ENCODE data around the gene RNASET2. TPM values are rescaled to one million over a fixed set of nuclear protein-coding genes. Genes with fewer than 3 reads are reported as not detected.

RNASET2 gene
- polyA plus RNA-seq, 1 donor from 2014 or later, result 73.9 TPM

GRCh38 chr6:166944666-166945256 lies 11.6 kb downstream of the RNASET2 start:
- H3K27ac ChIP-seq (ENCODE audit: low read length), result no peak overlapping the region
- H3K9me3 ChIP-seq (ENCODE audit: low read length), result no peaks in the 10 kb centered on the region
- H3K9ac ChIP-seq (ENCODE audit: low read length), result no peak overlapping the region
- H3F3A ChIP-seq (ENCODE audit: insufficient read depth, low read length, poor library complexity, severe bottlenecking), result peaks cover 10% of the 10 kb centered on the region
- H3K79me2 ChIP-seq (replicated peaks; ENCODE audit: insufficient read depth, low read length), result no peaks in the 10 kb centered on the region
- peaks cover 11% of the 10 kb centered on the region for H3K36me3 ChIP-seq (ENCODE audit: insufficient read depth, low read length)
- H3K9me2 ChIP-seq (ENCODE audit: insufficient read depth, low read length), result no peaks in the 10 kb centered on the region
- H3K4me3 ChIP-seq (ENCODE audit: low read length), result no peak overlapping the region
- no peaks in the 10 kb centered on the region for H3K27me3 ChIP-seq (ENCODE audit: insufficient read depth, low read depth, low read length)
- no peak overlapping the region for H3K4me2 ChIP-seq (ENCODE audit: low read length)
- H2AFZ ChIP-seq (ENCODE audit: low read depth, low read length), result no peak overlapping the region
- H4K20me1 ChIP-seq (ENCODE audit: insufficient read depth), result no peaks in the 10 kb centered on the region
- TF ChIP-seq MXI1 (conservative IDR thresholded peaks at IDR 0.05; ENCODE audit: poor library complexity, severe bottlenecking), result no peak
- no peak for TF ChIP-seq EZH2 (IDR thresholded peaks at IDR 0.05; ENCODE audit: borderline replicate concordance, insufficient read depth, low read length, poor library complexity, severe bottlenecking)
- TF ChIP-seq, protein P1, sequence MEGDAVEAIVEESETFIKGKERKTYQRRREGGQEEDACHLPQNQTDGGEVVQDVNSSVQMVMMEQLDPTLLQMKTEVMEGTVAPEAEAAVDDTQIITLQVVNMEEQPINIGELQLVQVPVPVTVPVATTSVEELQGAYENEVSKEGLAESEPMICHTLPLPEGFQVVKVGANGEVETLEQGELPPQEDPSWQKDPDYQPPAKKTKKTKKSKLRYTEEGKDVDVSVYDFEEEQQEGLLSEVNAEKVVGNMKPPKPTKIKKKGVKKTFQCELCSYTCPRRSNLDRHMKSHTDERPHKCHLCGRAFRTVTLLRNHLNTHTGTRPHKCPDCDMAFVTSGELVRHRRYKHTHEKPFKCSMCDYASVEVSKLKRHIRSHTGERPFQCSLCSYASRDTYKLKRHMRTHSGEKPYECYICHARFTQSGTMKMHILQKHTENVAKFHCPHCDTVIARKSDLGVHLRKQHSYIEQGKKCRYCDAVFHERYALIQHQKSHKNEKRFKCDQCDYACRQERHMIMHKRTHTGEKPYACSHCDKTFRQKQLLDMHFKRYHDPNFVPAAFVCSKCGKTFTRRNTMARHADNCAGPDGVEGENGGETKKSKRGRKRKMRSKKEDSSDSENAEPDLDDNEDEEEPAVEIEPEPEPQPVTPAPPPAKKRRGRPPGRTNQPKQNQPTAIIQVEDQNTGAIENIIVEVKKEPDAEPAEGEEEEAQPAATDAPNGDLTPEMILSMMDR (IDR thresholded peaks at IDR 0.05; ENCODE audit: poor library complexity, severe bottlenecking), result no peak
- no peak for TF ChIP-seq RAD21 (conservative IDR thresholded peaks at IDR 0.05)
- no peak for TF ChIP-seq SMC3 (conservative IDR thresholded peaks at IDR 0.05; ENCODE audit: poor library complexity)
- no peak for TF ChIP-seq POLR2AphosphoS5 (IDR thresholded peaks at IDR 0.05)
- TF ChIP-seq, protein P2, sequence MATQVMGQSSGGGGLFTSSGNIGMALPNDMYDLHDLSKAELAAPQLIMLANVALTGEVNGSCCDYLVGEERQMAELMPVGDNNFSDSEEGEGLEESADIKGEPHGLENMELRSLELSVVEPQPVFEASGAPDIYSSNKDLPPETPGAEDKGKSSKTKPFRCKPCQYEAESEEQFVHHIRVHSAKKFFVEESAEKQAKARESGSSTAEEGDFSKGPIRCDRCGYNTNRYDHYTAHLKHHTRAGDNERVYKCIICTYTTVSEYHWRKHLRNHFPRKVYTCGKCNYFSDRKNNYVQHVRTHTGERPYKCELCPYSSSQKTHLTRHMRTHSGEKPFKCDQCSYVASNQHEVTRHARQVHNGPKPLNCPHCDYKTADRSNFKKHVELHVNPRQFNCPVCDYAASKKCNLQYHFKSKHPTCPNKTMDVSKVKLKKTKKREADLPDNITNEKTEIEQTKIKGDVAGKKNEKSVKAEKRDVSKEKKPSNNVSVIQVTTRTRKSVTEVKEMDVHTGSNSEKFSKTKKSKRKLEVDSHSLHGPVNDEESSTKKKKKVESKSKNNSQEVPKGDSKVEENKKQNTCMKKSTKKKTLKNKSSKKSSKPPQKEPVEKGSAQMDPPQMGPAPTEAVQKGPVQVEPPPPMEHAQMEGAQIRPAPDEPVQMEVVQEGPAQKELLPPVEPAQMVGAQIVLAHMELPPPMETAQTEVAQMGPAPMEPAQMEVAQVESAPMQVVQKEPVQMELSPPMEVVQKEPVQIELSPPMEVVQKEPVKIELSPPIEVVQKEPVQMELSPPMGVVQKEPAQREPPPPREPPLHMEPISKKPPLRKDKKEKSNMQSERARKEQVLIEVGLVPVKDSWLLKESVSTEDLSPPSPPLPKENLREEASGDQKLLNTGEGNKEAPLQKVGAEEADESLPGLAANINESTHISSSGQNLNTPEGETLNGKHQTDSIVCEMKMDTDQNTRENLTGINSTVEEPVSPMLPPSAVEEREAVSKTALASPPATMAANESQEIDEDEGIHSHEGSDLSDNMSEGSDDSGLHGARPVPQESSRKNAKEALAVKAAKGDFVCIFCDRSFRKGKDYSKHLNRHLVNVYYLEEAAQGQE (IDR thresholded peaks at IDR 0.05; ENCODE audit: borderline replicate concordance), result no peak
- no peak for TF ChIP-seq TAF1 (IDR thresholded peaks at IDR 0.05; ENCODE audit: low read depth)
- TF ChIP-seq EP300 (conservative IDR thresholded peaks at IDR 0.05; ENCODE audit: poor library complexity, severe bottlenecking), result no peak

GRCh38 chr6:166942393-166943168 lies 13.8 kb downstream of the RNASET2 start:
- Histone ChIP-seq H3K9ac (ENCODE audit: low read length) (no peak overlapping the region), H3K4me3 (ENCODE audit: low read length) (no peak overlapping the region), H3K9me2 (ENCODE audit: insufficient read depth, low read length) (no peaks in the 10 kb centered on the region), H3K79me2 (replicated peaks; ENCODE audit: insufficient read depth, low read length) (no peaks in the 10 kb centered on the region), H2AFZ (ENCODE audit: low read depth, low read length) (no peak overlapping the region), H3K27ac (ENCODE audit: low read length) (no peak overlapping the region), H3K9me3 (ENCODE audit: low read length) (no peaks in the 10 kb centered on the region), H3K36me3 (ENCODE audit: insufficient read depth, low read length) (peaks cover 11% of the 10 kb centered on the region), H4K20me1 (ENCODE audit: insufficient read depth) (no peaks in the 10 kb centered on the region), H3K4me2 (ENCODE audit: low read length) (no peak overlapping the region), H3F3A (ENCODE audit: insufficient read depth, low read length, poor library complexity, severe bottlenecking) (peaks cover 10% of the 10 kb centered on the region), H3K27me3 (ENCODE audit: insufficient read depth, low read depth, low read length) (no peaks in the 10 kb centered on the region)
- TF ChIP-seq MXI1 (conservative IDR thresholded peaks at IDR 0.05; ENCODE audit: poor library complexity, severe bottlenecking) (no peak), EP300 (conservative IDR thresholded peaks at IDR 0.05; ENCODE audit: poor library complexity, severe bottlenecking) (no peak), SMC3 (conservative IDR thresholded peaks at IDR 0.05; ENCODE audit: poor library complexity) (no peak), TAF1 (IDR thresholded peaks at IDR 0.05; ENCODE audit: low read depth) (no peak), EZH2 (IDR thresholded peaks at IDR 0.05; ENCODE audit: borderline replicate concordance, insufficient read depth, low read length, poor library complexity, severe bottlenecking) (no peak)
- TF ChIP-seq, protein P1 (IDR thresholded peaks at IDR 0.05; ENCODE audit: poor library complexity, severe bottlenecking), result no peak

Measured in neural cell (in vitro differentiated cells).